ENCODE results near the gene ERICH2.
A peak's percentile ranks its signal among the peaks of the same experiment; 100 is the strongest.

Gene ERICH2

DNA sequence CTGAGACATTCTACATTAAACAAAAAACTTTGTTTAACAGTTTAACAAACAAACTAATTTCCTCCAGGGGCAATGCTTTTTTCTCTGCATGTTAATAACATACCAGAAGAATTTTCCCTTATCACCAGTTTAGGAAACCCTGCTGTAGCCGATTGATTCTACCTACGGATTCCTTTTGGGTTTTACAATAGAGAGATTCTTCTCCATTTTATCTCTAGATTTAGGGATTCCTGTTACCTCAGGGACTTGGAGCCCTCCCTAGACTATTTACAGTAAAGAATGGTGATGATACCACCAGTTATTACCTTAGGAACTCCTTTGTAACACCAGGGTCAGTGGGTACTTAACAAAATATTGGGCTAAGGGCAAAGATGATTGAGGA is 5.3 kb upstream of the ERICH2 start:
- DNase-seq: no peak

DNA sequence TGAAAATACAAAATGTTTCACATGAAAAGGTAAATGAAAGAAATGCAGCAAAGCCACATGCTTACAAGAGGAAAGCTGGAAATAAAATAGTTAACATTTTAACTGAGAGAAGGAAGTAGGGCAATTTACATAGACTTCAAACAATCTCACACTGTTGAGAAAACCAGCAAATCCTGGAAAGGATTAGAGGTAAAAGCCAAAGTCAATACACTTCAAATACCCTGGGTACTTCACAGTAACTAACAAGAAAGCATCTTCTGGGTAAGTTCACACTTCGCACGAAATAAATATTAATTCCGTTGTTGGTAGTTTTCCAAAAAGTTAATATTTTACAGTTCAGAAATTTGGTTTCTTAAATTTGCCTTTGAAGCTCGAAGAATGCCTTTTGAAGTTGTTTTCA is 3.5 kb upstream of the ERICH2 start:
- no peak for DNase-seq

DNA sequence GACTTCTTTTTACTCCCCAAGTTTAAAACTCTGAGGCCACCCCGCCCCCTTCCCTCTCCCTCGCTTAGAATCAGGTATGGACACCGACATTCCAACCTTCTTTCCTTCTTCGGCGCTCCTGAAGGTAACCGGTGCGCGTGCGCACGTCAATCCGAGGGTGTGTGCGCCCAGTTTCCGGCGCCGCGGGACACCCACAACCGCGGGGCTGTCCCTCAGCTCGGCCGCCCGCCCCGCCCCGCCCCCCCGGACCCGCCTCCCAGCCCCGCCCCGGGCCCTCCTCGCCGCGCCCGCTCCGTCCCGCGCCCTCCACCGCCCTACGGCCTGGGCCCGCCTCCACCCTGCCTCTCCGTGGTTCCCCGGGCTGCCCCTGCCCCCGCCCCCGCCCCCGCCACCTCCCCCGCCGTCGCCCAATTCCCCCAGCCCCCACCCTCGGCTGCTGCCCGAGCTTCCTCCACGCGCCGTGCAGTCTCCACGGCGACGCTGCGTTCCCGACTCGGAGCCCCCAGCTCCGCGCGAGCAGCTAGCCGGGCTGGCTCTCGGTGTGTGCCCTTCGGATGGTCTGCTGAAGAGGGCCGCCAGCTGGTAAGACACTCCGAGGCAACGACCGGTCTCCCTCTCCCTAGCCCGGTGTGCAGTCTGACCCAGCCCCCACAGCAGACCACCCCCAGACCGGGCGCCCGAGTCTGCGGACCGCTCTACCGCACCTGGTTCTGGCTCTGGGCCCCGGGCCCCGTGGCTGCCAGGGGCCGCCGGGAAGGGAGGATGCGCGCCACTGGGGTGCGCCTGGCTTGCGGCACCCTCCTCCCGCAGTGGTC is 635 bp downstream of the ERICH2 start:
- peak; percentile 90 for DNase-seq

DNA sequence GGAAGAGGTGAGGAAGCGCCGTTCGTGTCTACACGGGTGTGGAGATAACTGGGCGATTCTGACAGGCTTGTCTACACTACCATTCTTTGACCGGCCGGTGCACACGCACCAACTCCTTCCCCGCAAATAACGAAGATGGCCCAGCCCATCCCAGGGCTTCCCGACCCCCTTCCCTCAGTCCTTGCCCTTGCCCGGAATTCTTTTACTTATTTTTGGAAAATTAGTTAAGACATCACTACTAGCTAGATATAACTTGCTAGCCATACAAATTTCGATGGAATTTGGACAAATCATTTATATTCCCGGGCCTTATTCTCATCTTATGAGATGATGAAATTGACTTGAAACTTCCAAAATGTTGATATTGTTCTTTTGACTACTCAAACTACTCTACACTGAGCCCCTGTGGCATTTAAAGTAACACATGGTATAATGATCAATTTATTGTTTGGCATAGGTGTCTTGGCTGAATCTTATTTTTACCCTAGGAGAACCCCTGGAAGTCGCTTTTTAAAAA is 1.3 kb downstream of the ERICH2 start:
- DNase-seq: no peak

- DNase-seq: no peak
Observed at GRCh38 chr2:170772295-170772694, 2.1 kb downstream of the ERICH2 start.

GRCh38 chr2:170774074-170774473 is 3.9 kb downstream of the ERICH2 start:
- DNase-seq: no peak

- DNase-seq: no peak
Observed at GRCh38 chr2:170778900-170779299, 8.7 kb downstream of the ERICH2 start.

DNA sequence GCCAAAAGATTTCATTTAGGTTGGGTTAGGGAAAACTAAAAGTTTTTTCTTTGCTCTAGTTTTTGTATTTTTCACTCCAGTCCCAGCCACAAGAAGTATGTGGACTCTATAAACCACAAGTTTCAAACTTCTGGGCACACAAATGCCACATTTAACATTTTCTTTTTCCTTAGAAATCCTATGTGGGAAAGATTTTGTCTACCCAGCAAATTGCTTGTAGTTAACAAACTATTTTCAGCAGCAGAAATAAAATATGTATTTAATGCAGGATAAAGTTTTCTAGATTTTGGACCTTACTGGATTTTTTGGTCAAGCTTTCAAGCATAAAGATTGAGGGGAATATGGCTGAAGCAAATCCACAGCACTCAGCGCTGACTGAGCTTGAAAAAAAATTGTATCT is 9.1 kb downstream of the ERICH2 start:
- no peak for DNase-seq

- no peak for DNase-seq
Observed at GRCh38 chr2:170782673-170783072, 12.5 kb downstream of the ERICH2 start.

DNA sequence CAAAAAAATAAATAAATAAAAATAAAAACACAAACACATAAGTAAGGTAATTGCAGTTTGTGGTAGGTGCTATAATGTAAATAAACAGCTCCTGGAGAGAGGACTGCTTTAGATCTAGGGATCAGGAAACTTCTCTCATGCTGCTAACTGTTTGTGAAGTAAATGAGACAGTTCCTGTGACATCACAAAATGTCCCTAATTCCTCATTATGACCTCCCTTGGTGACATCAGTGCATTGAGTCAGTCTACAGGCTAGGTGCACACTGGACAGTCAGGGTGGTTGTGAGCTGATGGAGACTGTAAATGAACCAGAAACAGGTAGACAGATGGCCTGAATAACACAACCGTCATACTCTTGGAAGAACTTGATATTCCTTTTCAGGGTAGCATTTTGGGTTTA is 13.4 kb downstream of the ERICH2 start:
- no peak for DNase-seq

DNA sequence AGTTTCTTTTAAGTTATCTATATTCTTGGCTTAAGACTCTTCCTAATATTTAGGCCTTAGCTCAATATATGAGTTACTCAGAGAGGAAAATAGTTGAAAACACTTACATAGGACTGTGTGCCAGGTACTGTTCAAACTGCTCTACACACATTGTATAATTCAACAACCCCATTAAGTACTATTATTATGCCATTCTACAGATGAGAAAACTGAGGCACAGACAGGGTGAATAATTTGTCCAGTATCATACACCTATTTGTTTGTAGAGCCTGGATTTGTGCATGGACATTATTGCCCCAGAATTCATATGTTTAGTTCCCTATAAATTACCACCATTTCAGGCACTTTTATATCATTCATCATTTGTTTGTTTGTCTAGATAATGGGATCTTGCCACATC is 28.8 kb downstream of the ERICH2 start:
- DNase-seq: no peak

- no peak for DNase-seq
Observed at GRCh38 chr2:170806548-170806947, 36.4 kb downstream of the ERICH2 start.

DNA sequence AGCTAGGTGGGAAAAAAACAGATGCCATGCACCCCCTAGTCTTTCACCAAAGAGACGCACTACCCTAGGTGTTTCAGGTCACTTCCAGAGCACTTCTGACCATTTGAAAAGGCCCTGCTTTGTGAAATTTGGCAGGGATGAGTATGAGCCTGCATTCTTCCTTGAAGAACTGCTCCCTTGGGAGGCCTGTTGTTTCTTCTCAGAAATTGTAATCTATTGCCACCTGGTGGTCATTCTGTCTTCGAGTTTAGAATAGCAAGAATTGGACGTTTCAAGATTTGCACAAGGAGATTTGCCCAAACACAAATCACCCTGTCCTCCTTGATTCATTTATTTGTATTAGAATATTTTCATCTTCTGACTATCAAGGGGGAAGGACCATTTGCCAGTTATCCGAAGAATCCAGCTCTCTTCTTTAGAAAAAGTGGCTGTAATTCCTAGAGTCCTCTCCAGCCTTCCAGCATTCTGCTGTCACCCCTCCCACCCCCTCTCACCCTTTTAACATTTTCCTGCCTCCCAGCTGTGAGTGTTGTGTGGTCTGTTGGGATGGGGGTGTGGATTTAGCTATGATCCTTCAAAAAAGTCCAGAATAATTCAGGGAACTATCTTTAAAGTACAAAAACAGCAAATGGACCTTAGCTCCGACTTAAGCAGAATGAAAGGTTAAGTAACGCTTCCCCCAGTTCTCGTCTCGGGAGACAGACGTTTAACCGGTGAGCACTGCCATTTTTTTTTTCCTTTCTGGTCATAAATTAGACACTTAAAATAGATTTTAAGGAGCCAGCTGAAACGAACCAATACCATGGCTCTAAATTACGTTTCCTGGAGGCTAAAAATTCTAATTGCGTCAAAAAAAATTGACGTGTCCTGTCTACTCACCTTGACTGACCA is 42.8 kb downstream of the ERICH2 start:
- DNase-seq: peak; percentile 85

DNA sequence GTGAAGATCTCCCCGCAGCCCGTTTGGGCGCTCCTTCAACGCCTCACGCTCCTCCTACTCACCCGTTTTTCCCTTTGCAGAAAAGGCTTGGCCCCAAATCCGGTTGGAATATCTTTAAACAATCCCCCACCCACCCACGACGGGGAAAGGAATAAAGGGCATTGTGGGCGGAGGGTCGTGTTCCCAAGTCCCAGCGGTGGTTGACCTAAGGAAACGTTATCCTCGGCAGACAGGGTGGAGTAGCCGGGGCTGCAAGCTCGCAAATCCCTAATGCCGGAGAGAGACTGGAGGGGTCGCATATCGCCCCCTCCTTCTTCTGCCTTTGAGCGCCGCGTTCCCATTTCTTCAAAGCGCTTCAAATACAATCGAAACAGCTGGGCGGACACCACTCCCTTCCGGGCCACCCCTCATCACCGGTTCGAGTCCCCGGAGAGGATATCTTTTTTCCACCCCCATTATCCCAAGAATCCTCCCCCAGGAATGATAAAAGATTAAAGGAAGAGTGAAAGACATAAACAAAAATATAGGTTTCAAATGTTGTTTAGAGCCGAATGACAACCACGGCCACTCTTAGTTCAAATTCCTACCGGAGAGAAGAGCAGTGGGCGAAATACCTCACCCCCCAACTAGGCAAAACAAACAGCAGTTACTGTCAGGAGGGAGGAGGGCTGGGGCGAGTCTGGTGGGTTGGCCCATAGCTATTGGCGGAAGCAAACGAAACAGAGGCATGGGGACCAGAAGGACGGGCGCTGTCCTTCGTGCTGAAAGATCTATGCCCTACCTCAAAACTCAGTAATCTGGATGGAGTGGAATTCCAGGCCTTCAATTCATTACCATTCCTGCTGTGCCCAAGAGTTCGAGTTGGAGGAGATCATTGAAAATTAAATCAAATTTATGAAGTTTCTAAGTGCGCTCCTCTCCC is 43.7 kb downstream of the ERICH2 start:
- peak; percentile 78 for DNase-seq

DNA sequence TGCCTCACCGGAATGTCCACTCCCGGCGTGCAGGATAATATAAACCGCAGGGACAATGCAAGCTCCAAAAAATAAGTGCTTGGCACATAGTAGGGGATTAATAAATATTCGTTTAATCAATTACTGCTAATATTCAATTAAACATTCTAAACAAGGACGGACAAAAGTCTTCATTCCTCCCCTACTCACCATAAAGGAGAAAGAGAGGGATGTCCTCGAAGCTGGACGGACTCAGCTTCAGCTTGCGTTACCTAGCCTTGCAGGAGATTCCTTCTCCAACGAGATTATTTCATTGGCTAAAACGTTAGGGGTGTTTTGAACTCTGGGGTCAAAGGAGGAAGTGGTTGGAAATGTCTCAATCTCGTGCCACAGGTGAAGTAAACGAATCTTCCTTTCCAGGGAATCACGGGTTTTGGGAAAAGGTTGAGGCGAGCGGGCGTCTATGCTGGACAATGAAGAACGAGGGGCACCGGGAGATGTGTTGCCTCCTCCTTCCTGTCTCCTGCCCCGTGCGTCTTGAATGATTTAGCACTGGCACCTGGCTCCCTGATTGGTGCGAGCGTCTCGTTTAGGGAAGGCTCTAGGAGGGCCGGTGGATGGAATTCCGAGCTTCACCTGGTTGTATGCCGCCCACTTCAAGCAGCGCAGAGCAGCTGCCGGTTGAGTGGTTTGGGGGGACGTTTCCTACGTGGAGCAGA is 44.5 kb downstream of the ERICH2 start:
- DNase-seq: peak; percentile 92

DNA sequence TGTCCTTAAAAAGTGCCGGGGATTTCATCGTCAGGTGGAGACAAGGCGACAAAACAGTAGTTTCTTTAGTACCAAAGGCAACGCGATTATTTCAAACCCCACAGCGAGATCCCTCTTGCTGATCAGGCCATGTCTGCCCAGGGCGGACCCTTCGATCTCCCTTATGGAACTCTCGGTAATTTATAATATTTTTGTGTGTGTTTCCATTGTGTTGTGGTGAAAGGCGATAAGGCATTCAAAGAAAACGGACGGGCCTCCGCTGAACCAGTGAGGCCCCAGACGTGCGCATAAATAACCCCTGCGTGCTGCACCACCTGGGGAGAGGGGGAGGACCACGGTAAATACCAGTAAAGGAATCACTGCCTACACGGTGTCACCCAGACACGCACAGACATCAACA is 45.1 kb downstream of the ERICH2 start:
- DNase-seq: peak; percentile 88

GRCh38 chr2:170815746-170816503 is 45.7 kb downstream of the ERICH2 start:
- peak; percentile 91 for DNase-seq

GRCh38 chr2:170816504-170817092 is 46.4 kb downstream of the ERICH2 start, which contains the start of gene GAD1:
GAD1 (plus strand) TSS chr2:170816887; CDS start chr2:170818592, 1,705 bp downstream.
- DNase-seq: peak; percentile 89

- DNase-seq: peak; percentile 69
Observed at GRCh38 chr2:170817093-170818035, 47.2 kb downstream of the ERICH2 start.
